GM12892 (cell line): ENCODE measurements around the gene FAM186B.

ENCODE experiments used
- POLR2A ChIP-seq: IDR thresholded peaks from 2 replicates; pipeline ENCODE4 v1.6.1; 2011; ENCODE audit warnings: low read depth, low read length, control low read depth
- POLR2AphosphoS5 ChIP-seq: IDR thresholded peaks from 2 replicates; pipeline ENCODE4 v1.6.1; 2011; ENCODE audit warnings: low read depth, low read length, control low read depth
- TAF1 ChIP-seq: IDR thresholded peaks from 2 replicates; pipeline ENCODE4 v1.6.1; 2011; ENCODE audit warnings: low read depth, mild to moderate bottlenecking, control low read depth, low read length, borderline replicate concordance

DNA sequence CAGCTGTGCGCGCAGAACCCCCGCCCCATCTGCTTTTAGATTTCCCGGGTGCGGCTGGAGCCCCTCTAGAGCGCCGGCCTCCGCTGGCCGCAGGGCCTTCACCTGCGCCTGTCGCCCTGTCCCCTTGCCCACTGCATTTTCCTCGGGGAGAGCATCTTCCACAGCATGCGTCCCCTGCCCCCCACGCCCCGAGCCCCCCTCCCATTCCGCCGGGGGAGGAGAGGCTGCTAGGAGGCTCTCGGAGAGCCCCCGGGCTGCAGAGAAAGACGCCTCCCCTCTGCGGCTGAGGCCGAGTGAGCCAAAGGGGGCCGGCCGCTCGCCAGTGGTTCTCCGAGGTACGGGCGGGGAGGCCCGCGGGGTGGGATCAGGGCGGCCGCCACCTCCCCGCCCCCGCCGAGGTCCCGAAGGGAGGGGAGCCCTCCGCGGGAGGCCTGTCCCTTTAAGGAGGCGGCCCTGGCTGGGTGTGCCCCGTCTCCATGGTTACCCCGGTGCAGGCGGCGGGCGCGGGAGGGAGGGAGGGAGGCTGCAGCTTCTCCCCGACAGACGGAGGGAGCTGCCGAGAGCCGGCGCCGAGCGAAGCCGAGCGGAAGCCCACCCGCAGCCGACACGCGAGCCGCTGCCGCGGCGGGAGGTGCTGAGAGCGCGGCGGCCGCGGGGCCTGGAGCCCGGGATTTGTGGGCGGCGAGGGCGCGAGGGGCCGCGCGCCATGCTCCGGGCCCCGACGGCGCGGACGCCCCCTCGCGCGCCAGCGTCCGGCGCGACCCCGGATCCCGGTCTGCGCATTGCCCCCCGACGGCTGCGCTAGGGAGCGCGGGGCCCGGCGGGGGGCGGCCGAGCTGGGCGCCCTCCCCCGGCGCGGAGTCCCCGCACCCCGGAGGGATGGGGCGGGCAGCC is 66.7 kb downstream of the FAM186B start, which contains the start of gene KCNH3:
- TF ChIP-seq POLR2AphosphoS5 (no peak), POLR2A (no peak), TAF1 (no peak)
